ENCODE data around the gene CYRIA.

CYRIA gene

DNA sequence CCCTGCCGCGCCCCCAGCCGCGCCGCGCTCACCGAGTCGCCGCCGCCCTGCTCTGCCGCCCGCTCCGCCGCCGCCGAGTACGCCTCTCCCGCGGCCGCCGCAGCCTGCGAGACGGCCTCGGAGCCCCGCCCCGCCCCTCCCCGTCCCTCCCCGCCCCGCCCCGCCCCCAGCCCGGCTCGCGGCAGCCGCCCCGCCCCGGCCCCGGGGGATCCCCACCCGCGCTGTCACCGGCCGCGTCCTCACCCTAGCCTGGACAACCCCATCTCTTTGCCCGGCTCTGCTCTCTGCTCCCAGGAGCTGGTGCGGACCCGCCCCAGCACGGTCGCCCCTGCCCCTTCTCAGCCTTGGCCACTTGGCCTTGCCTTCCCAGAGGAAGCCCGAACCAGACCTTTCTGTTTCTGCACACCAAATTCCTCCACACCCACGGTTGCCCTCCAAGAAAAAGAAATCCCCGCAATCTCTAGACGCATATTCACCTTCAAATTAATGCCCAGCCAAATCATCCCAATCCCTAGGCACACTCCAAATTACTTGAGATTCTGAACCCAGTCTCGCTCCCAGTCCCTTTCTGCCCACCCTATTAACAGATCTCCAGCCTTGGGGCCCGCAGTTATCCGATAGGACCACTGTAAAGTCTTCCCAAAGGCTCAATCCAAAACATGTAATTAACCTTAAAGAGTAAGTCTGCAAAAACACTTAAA lies at the start of gene CYRIA:
Gene CYRIA, minus strand, starts transcription at position 87 of the 701 bp plus-strand sequence. CDS start 77,715 bp downstream, outside the sequence.
- DNase-seq (ENCODE audit: low read depth, low spot score): no peak

DNA sequence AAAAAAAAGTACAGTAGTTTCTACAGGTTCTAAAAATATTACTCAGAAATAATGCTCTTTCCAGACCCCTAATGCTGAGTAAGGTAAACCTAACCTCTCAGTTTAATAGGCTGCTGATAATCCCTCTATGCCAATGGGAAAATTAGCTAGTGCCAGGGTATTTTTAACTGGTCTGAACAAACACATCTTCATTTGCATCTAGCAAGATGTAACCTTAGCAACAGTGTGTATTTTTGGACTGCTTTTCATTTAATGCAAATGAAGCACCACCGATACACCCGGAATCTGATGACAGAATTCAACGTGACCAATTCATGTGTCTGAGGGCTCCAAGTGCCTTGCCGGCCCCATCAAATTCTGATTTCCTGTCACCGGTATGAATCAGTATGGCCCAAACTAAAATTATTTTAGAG lies 47.4 kb upstream of the CYRIA start:
- no peak for DNase-seq (ENCODE audit: low read depth, low spot score)

DNA sequence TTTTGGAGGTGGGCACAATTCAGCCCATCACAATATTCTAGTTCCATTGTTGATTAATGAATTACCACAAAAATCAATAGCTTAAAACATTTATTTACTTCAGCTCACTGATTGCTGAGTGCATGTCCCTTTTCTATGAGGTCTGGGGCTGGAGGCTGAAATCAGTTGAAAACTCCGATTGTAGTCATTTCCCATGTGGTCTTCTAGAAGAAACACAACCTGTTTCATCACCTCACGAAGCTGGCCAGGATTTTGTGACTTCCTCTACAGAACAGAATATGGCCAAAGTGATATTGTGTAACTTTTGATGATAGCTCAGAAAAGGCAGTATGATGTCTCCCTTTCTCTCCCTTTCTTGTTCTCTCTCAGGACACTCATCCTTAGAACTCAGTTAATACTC lies 44.1 kb upstream of the CYRIA start:
- DNase-seq (ENCODE audit: low read depth, low spot score): no peak

DNA sequence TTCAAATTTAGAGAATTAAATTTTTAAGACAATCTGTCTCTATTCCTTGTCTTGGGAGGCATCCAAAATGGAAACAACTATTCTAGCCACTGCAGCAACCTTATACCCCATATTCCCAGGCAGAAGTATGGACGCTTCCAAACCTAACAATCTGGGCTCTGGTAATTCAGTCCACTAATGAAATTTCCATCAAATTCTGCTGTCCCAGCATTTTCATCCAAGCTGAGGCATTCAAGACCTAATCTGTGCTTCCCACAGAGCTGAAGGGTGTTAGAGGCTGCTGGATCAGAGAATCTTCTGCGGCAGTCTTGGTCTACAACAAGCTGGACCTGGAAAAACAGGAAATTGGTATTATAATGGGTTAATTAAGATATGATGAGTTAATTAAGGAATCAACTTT lies 42.5 kb upstream of the CYRIA start:
- no peak for DNase-seq (ENCODE audit: low read depth, low spot score)

DNA sequence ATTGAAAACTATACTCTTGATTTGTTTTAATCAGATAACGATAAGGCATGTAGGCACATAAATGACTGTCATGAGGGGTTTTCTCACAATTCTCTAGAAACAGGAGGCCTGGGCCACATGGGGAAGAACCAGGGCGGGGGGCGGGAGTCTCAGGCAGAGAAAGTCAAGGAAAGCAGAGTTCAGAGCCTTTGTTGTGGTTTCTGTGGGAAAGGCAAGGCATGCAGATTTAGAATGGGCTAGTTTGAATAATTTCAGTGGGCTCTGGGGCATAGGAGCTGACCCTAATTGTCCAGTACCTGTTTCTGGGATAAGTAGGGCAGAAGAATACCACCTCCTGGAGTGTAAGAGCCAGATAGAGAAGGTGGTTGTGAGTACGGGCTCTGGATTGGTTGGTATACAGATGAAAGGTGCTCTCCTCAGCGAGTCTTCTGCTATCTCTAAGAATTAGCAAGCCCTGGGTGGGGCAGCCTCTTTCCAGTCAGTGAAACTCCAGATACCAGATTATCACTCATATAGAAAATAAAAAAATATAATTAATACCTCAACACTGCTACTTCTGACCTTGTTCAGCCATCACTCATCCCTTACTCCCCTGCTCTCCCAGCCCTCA lies 41.5 kb upstream of the CYRIA start:
- DNase-seq (ENCODE audit: low read depth, low spot score): no peak

DNA sequence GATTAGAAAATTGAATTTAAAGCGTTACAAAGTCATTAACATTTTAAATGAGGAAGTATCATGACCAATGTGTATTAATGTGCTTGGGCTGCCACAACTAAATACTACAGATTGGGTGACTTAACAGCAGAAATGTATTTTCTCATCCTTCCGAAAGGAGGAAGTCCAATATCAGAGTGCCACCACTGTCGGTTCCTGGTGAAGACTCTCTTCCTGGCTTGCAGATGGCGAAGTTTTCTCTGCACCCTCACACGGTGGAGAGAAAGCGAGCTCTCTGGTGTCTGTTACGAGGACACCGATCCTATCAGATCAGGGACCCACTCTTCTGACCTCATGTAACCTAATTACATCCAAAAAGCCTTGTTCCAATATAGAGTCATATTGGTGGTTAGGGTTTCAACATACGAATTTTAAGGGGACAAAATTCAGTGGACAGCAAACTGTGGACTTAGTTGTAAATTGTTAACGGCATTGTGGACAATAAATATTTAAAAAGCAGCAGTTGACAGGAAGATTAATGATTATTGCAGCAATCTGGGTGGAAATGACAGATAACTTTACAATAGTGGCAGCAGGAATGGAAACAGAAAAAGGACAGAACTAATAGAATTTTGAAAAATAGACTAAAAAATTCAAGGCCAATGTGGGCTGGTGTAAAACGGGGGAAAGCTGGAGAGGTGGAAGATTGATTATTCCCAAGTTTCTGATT lies 35.1 kb upstream of the CYRIA start:
- no peak for DNase-seq (ENCODE audit: low read depth, low spot score)

DNA sequence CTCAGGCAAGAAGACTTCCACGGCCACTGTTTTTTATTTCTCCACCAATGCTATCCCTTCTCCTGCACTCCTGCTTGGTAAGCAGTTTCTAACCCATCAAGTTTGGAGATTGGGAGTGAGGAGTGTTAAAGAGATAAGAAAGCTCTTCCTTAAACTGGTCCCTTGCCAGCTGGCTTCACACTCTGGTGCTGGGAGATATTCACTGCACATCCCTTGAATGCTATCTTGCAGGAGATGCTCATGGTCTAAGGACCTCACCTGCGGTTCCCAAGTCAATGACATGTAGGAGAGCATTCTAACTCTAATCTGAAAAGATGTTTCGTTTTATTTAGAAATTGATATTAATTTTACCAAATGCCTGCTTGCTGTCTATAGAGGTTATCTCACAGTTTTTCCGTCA lies 28.2 kb upstream of the CYRIA start:
- DNase-seq (ENCODE audit: low read depth, low spot score): no peak

DNA sequence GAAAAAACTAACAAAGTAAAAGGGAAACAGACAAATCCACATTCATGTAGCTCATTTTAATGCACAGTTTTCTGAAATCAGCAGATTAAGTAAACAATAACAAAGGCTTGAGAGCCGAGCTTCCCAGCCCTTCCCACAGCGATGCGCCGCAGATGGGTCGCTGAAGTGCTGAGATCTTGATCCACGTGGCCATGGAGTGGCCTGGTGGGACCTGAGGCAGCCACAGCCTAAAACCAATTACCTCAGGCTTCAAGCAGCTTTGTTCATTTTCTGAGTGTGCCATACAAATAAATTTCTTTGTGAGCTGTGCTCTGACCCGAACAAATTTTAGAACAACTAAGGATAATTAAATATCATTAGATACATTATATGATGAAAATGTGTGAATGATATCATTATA lies 25.6 kb upstream of the CYRIA start:
- no peak for DNase-seq (ENCODE audit: low read depth, low spot score)

DNA sequence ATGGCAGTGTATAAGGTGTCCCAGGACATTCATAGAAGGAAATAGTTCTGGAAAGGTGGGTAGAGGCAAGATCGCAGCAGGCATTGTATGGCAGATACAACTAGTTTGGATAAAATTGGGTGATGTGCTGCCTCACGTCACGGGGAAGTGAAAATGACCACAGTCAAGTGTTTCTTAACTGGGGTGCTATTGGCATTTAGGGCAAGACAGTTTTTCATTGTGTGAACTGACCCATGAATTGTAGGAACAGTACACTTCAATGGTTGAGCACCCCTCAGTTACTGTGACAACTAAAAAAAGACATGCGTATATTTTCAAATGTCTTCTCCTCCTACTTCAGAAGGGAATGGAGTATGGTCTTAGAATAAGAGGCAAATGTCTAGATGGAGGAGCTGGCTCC lies 22.3 kb upstream of the CYRIA start:
- DNase-seq (ENCODE audit: low read depth, low spot score): no peak

DNA sequence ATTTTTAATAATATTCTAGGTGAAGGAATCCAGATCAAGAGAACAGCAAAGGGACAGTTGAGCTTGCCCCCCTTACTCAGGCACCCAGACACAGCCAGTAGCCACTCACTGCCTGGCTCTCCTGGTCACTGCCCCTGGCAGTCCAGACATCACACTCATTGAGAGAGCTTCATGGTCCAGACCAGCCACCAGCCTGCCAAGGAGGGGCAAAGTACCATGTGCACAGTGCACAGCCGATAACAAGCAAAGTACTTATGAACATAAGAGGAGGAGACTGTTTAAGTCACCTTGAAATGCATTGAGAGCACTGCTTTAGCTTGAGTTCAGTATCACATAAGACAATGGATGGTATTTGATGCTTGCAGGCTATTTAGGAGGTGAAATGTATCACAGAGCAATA lies 21.6 kb upstream of the CYRIA start:
- DNase-seq (ENCODE audit: low read depth, low spot score): no peak

DNA sequence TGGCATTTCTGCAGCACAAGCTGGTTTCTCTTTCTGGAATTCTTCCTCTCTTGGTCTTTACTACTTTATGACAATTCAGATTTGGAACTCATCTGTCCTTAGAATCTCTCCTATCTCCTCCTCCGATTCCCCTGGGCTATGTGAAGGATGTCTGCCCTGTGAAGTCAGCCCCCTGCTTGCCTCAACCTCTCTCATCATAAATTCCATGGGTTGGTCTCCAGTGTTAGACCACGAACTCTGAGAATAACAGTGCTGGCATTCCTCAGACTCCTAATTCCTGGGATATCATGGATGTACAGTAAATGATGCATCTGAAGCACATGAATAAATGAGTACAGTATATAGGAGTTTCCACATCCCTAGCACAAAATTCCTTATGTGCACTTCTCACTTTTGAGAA lies 21.0 kb upstream of the CYRIA start:
- no peak for DNase-seq (ENCODE audit: low read depth, low spot score)

DNA sequence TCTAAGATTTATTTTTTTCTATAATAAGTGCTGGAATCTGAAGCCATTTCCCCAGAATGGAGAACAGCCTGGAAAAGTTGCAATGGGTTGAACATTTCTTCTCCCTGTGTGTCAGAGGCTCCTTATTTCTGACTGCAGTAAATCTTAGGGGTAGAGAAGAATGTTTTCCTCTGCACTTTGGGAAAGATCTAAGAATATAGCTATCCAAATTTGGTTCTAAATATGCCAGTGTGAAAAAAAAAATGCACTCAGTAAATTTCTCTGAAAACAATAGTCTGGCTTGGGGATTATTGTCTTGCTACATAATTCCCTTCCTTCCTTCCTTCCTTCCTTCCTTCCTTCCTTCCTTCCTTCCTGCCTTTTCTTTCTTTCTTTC lies 19.7 kb upstream of the CYRIA start:
- DNase-seq (ENCODE audit: low read depth, low spot score): no peak

DNA sequence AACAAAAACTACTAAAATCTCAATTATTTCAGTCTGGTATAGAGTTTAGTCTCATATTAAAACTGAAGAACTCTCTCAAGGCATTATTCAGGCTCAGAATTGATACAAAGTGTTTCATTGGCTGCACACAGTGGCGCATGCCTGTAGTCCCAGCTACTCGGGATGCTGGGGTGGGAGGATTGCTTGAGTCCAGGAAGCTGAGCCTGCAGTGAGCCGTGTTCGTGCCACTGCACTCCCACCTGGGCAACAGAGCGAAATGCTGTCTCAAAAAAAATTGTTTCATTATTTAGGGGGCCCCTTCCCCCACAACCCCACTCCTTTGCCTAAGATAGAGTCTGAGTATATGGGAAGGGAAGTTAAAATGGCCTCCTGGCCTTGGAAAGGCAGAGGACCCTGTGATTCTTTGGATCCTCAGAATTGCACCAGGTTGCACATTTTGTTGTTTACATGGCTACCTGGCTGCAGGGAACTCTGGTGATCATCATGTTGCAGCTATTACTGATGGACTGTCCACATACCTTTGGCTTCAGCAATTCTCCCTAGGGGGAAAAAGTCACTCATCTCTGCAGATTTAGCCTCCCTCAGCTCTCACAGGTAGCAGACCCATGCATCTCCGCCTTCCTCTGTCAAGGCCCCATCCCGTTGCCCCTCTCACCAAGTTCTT lies 19.2 kb upstream of the CYRIA start:
- no peak for DNase-seq (ENCODE audit: low read depth, low spot score)

DNA sequence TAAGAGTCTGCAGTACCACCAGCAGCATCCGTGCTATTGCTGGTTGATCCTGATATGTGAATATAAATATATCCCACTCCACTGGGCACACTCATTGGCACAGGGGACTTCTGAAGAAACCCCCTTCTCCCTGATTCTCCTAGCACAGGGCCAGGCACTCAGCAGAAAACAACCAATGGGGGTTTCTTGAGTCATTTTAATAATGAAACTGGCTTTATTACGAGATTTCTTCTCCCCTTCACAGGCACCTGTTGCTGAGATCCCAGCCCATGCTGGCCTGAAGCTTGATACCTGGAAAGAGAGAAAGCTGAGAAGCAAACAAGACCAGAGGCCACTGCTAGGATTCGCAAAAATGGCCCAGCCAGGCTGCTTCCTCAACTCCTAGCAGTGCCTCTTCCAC lies 17.9 kb upstream of the CYRIA start:
- DNase-seq (ENCODE audit: low read depth, low spot score): no peak

DNA sequence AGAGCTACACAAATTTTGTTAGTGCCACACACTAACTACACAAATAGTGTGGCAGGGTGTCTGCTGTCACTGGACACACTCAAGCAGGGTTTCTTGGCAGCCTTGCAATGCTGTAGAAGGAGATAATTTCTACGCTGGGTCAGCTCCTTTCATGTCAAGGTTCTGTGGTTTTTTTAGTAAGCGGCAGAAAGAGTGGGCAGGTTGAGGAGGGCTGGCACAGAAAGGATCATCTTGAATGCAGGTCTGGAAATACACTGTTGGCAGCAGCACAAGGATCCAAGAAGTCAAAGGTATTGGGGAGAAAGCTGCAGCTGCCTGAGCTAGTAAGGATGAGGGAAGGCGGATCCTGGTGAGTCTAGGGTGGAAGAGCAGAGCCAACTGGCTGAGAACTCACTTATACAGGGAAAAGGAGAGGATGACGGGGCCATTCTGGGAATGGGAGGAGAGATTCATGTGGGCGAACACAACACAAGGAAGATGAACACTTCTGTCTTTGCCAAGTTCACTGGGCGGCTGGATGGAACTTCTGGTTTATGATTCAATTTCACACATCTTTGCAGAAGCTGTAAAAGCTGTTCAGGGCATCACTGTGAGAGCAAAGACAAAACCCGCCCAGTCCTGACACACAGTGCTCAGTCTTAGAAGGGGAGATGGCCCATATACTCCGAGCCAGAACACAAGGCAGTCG lies 16.9 kb upstream of the CYRIA start:
- DNase-seq (ENCODE audit: low read depth, low spot score): no peak

DNA sequence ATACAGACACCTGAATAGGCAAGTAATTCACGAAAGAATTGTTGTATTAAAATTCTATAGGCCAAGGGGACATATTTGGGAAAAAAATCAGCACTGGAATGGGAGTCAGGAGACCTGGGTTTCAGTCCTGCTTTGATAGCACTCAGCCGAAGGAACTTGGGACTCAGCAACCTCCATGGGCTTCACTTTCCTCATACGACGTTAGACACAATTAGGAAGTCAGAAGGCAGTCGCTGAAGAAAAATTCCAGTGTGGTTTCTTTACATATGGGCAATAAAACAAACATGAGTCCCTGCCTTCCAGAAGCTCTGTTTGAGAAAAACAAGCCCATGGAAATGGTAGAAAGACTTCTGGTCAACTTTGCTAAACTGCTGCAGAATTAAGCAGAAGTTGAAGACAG lies 15.1 kb upstream of the CYRIA start:
- no peak for DNase-seq (ENCODE audit: low read depth, low spot score)

DNA sequence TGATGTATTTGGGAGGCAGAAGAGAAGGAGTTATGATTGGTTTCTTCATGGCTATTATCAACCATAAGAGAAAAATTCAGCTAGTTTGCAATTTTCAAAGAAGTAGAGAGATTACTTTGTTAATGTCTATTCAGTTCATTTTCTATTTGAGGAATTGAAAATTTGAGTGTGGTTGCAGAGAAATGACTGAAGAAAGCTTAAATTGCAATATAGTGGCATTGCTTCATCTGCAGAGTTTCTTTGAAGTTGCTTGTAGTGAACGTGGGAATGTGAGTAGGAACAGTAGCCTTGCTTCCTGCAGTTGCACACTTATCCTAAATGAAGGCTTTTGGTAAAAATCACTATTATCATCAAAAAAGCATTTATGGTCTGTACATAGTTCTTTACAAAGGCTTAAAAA lies 14.7 kb upstream of the CYRIA start:
- no peak for DNase-seq (ENCODE audit: low read depth, low spot score)

DNA sequence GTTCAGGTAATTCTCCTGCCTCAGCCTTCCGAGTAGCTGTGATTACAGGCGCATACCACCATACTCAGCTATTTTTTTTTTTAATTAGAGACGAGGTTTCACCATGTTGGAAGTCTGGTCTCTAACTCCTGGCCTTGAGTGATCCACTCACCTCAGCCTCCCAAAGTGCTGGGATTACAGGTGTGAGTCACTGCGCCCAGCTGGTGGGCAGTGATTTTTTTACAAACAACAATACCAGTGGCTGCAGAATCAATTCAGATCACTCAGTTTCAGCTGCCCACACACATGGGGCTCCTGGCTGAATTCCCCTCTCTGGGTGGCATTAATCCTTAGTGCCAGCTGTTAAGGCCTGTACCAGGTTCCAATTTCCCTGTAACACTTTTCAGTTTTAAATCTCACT lies 13.3 kb upstream of the CYRIA start:
- no peak for DNase-seq (ENCODE audit: low read depth, low spot score)

DNA sequence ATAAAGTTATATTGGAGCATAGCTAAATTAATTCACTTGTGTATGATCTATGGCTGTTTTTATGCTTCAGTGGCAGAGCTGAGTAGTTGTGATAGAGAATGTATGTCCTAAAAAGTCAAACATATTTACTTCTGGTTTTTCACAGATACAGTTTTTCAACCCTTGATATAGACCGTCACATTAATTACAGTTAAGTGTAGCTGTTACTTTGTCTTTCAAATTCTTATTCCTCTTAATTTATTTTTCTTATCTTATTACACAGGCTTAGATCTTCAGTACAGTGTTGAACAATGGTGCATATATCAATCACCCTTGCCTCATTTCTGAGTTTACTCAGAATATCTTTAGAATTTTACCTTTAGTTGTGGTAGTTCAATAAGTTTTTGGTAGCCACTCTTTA lies 12.2 kb upstream of the CYRIA start:
- no peak for DNase-seq (ENCODE audit: low read depth, low spot score)

DNA sequence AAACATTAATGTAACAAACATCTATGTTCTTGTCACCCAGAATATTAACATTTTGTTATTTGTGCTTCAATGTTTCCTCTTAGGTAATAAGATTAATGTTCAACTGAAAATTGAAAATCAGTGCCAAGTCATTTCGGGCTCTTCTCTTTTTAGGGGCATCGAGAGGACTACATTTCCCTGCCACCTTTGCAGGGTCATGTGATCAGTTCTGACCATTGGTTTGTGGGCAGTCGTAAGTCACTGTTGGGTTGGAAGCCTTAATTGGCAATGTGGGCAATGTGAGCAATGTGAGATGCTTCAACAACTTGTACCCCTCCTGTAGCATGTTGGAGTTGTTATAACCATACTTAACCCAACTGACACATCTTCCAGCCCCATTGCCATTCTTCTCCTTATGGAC lies 10.1 kb upstream of the CYRIA start:
- DNase-seq (ENCODE audit: low read depth, low spot score): no peak

DNA sequence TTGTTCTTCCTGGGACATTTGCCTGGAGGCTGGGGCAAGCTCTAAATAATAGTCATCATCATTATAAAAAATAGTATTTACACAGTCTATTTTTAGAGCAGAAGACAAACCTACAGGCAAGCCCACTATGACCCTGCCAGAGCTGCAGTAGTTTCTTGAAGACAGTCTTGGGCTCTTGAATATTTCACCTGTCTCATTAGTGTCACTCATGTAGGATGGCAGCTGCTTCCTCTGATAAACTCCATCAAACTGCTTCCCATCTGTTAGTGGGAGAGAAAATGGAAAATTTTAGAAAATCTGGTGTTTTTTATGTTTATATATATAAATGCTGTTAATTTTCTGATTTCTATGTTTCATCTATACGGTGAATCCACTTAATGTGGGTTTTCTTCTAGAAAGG lies 8.5 kb upstream of the CYRIA start:
- DNase-seq (ENCODE audit: low read depth, low spot score): no peak

DNA sequence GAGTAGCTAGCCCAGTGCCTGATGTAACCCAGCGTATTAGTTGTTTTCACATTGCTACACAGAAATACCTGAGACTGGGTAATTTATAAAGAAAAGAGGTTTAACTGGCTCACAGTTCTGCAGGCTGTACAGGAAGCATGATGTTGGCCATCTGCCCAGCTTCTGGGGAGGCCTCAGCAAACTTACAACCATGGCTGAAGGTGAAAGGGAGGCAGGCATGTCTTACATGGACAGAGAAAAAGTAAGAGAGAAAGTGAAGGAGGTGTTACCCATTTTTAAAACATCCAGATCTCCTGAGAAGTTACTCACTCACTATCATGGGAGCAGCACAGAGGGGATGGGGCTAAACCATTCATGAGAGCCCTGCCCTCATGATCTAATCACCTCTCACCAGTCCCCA lies 6.1 kb upstream of the CYRIA start:
- DNase-seq (ENCODE audit: low read depth, low spot score): no peak

All from activated naive CD8-positive, alpha-beta T cell treated with anti-CD3 and anti-CD28 coated beads, Interleukin-2, amount 50 U/mL, for 16 hours (primary cell).